ENCODE measurements around the gene SENP1. TPM values are rescaled to one million over a fixed set of nuclear protein-coding genes. Genes with fewer than 3 reads are reported as not detected.

Gene SENP1
- total RNA-seq, 1 experiment from 2014 or later: 28.8 TPM

DNA sequence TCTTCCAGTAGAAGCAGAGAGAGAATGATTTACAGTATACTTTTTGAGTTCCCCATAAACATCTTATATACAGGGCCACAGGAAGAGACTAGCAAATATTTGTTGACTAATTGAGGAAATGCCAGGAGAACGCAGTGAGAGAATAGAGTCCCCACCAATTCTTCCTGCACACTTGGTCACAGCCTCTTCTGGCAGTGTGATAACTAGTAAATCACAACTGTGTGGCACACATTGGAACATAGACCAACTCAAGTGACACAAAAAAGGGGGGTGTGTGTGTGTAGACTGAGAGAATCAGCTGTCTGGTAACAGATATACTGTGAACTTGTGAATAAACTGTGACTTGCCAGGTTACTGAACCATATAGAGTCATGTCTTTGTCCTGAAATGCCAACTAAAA, 23.5 kb upstream of the SENP1 start:
- H3T11ph ChIP-seq (ENCODE audit: low read length): no peak overlapping the region
- no peak overlapping the region for H2BK12ac ChIP-seq (ENCODE audit: insufficient read length, low read depth, low read length)
- WGBS (ENCODE audit: extremely low coverage, insufficient read length, low lambda C conversion rate): no CpG with 5 or more reads among the region's 1 CpG
- H2BK120ac ChIP-seq (ENCODE audit: low read depth, low read length, poor library complexity, severe bottlenecking): no peak overlapping the region
- H3K23me2 ChIP-seq (ENCODE audit: insufficient read length, low read depth, low read length, poor library complexity, severe bottlenecking): no peaks in the 10 kb centered on the region
- H3K79me1 ChIP-seq (ENCODE audit: insufficient read depth, low read depth, low read length, poor library complexity, severe bottlenecking): no peaks in the 10 kb centered on the region
- H2BK20ac ChIP-seq (ENCODE audit: low read depth, low read length, poor library complexity, severe bottlenecking): no peak overlapping the region
- no peaks in the 10 kb centered on the region for H3K79me2 ChIP-seq (ENCODE audit: insufficient read depth, low read length)
- Mint-ChIP-seq H3K27me3 (ENCODE audit: low read depth) (no peaks in the 10 kb centered on the region; the same call in 1 of the 2 replicates), H3K4me1 (no peaks in the 10 kb centered on the region), H3K4me3 (no peak overlapping the region), H3K27ac (no peak overlapping the region), H3K36me3 (ENCODE audit: insufficient read depth in 1 of 3, low read depth in 3 of 3) (peaks cover 27 to 81% (median 74%) of the 10 kb centered on the region in 3 experiments), H3K9me3 (no peaks in the 10 kb centered on the region)
- H3K9ac ChIP-seq (ENCODE audit: extremely low read depth, insufficient read length, low read length): no peak overlapping the region
- H4K20me1 ChIP-seq (ENCODE audit: control insufficient read depth, insufficient read depth, insufficient read length): no peaks in the 10 kb centered on the region
- no peak for DNase-seq
- no peak overlapping the region for H3K18ac ChIP-seq (ENCODE audit: insufficient read length, low read depth, low read length)
- H3K4me1 ChIP-seq (ENCODE audit: insufficient read depth, low read length): no peaks in the 10 kb centered on the region
- H4K91ac ChIP-seq (ENCODE audit: insufficient read length, low read depth, low read length): no peak overlapping the region
- H3K27ac ChIP-seq (ENCODE audit: insufficient read length, low read depth, low read length): no peak overlapping the region
- no peak overlapping the region for H2BK15ac ChIP-seq (ENCODE audit: low read depth, low read length)
- H3K27me3 ChIP-seq (ENCODE audit: insufficient read depth, low read length): no peaks in the 10 kb centered on the region
- no peak overlapping the region for H2BK5ac ChIP-seq (ENCODE audit: insufficient read length, low read length)
- no peak overlapping the region for H3K23ac ChIP-seq (ENCODE audit: insufficient read length, low read depth, low read length)
- TF ChIP-seq, protein P1, sequence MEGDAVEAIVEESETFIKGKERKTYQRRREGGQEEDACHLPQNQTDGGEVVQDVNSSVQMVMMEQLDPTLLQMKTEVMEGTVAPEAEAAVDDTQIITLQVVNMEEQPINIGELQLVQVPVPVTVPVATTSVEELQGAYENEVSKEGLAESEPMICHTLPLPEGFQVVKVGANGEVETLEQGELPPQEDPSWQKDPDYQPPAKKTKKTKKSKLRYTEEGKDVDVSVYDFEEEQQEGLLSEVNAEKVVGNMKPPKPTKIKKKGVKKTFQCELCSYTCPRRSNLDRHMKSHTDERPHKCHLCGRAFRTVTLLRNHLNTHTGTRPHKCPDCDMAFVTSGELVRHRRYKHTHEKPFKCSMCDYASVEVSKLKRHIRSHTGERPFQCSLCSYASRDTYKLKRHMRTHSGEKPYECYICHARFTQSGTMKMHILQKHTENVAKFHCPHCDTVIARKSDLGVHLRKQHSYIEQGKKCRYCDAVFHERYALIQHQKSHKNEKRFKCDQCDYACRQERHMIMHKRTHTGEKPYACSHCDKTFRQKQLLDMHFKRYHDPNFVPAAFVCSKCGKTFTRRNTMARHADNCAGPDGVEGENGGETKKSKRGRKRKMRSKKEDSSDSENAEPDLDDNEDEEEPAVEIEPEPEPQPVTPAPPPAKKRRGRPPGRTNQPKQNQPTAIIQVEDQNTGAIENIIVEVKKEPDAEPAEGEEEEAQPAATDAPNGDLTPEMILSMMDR (conservative IDR thresholded peaks at IDR 0.05): no peak
- no peak overlapping the region for H4K8ac ChIP-seq (replicated peaks; ENCODE audit: insufficient read length, low read depth, low read length)
- no peak overlapping the region for H4K5ac ChIP-seq (ENCODE audit: insufficient read length, low read depth, low read length)
- no peak overlapping the region for H2AK5ac ChIP-seq (ENCODE audit: insufficient read length, low read length)
- H3K14ac ChIP-seq (ENCODE audit: insufficient read depth, low read length): no peak overlapping the region
- no peak overlapping the region for H3K4ac ChIP-seq (ENCODE audit: low read depth, low read length)
- no peak overlapping the region for H3K56ac ChIP-seq (ENCODE audit: insufficient read length, low read depth, low read length)
- no peaks in the 10 kb centered on the region for H3K9me3 ChIP-seq (ENCODE audit: control insufficient read depth, low read depth, low read length)
- H3K4me2 ChIP-seq (ENCODE audit: insufficient read depth, insufficient read length, low read length): no peak overlapping the region
- H2AFZ ChIP-seq (ENCODE audit: low read length): no peak overlapping the region
